Thyroid gland (tissue), 4 donors: Measurements from ENCODE around the gene EFCAB13.

Source experiments
- CTCF ChIP-seq, 6 experiments: fragments of 200-600 bp in 3 of 6; fragments of 450-650 bp in 3 of 6; sonication (generic) in 3 of 6; IDR thresholded peaks; one replicate each; pipeline ENCODE4 v1.5.1; 2016 to 2019; ENCODE audit warnings: antibody characterized with exemption in 6 of 6, mild to moderate bottlenecking in 2 of 6, inconsistent platforms in 1 of 6, moderate library complexity in 1 of 6
- POLR2A ChIP-seq, 2 donors: fragments of 450-650 bp; IDR thresholded peaks; one replicate each; pipeline ENCODE4 v1.6.1; 2017; ENCODE audit warnings: antibody characterized with exemption in 2 of 2, mild to moderate bottlenecking in 2 of 2, moderate library complexity in 1 of 2

DNA sequence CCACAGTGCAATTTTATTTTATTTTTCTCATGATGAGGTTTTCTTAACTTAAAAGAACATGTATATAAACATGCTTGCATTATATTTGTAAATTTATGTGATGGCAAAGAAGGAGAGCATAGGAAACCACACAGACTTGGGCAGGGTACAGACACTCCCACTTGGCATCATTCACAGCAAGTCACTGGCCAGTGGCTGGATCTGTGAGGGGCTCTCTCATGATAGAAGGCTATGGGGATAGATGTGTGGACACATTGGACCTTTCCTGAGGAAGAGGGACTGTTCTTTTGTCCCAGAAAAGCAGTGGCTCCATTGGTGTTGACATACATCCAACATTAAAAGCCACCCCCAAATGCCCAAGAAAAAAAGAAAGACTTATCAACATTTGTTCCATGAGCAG, 12.3 kb upstream of the EFCAB13 start:
- TF ChIP-seq CTCF (IDR thresholded peaks at IDR 0.05) (no peak), POLR2A (IDR thresholded peaks at IDR 0.05) (no peak)
